OCI-LY7 (cell line): ENCODE data around the gene MBOAT2. TPM values are rescaled to one million over a fixed set of nuclear protein-coding genes. Genes with fewer than 3 reads are reported as not detected.

Experiments
- BruUV-seq: library from RNA; stranded (reverse); fragments of 400-500 nt; replicated peaks from 2 replicates; lab custom pipeline; 2021; lab: Mats Ljungman, UMichigan
- CTCF ChIA-PET: fragments of 300-600 bp; sonication (Branson Sonifier 250); formaldehyde crosslinking; loops from one replicate; lab custom pipeline; 2022; ENCODE audit warnings: antibody characterized with exemption; ENCODE audit not compliant: unreplicated experiment; lab: Charles Lee
- POLR2A ChIA-PET: fragments of 300-600 bp; sonication (Branson Sonifier 250); formaldehyde crosslinking; loops from one replicate; lab custom pipeline; 2022; ENCODE audit warnings: antibody characterized with exemption; lab: Charles Lee
- DNase-seq: peaks from one replicate; pipeline ENCODE4 v3.0.0-alpha.2; 2015; ENCODE audit warnings: low spot score
- H2AFZ ChIP-seq: fragments of 200-600 bp; sonication (generic), shearing (Covaris generic); 2 replicates; pipeline ENCODE4 v1.6.1; 2014; ENCODE audit warnings: mild to moderate bottlenecking, antibody characterized with exemption, low read length, moderate library complexity
- H3K27ac ChIP-seq: fragments of 200-600 bp; sonication (generic); 2 replicates; pipeline ENCODE4 v1.5.1; 2014; ENCODE audit warnings: mixed run types, low read depth, mild to moderate bottlenecking, moderate library complexity, low read length, inconsistent platforms; ENCODE audit not compliant: poor library complexity, severe bottlenecking
- H3K36me3 ChIP-seq: fragments of 200-600 bp; sonication (generic); 2 replicates; pipeline ENCODE4 v1.6.1; 2014; ENCODE audit warnings: mild to moderate bottlenecking, antibody characterized with exemption, low read length, moderate library complexity, mixed read lengths; ENCODE audit not compliant: insufficient read depth
- H3K4me1 ChIP-seq: fragments of 200-600 bp; sonication (generic); 2 replicates; pipeline ENCODE4 v1.5.1; 2014; ENCODE audit warnings: mild to moderate bottlenecking, low read length; ENCODE audit not compliant: insufficient read depth, poor library complexity, severe bottlenecking
- H3K4me2 ChIP-seq: fragments of 200-600 bp; sonication (generic); 2 replicates; pipeline ENCODE4 v1.6.1; 2014; ENCODE audit warnings: mild to moderate bottlenecking, low read length
- H3K4me3 ChIP-seq: fragments of 200-600 bp; sonication (generic); 2 replicates; pipeline ENCODE4 v1.5.1; 2014; ENCODE audit warnings: mild to moderate bottlenecking, low read depth, low read length; ENCODE audit not compliant: poor library complexity, severe bottlenecking
- H3K79me2 ChIP-seq: fragments of 200-600 bp; sonication (generic); 2 replicates; pipeline ENCODE4 v1.6.1; 2016; ENCODE audit warnings: low read depth, mild to moderate bottlenecking, low read length, moderate library complexity, mixed read lengths; ENCODE audit not compliant: insufficient read depth
- H3K9me2 ChIP-seq: fragments of 200-600 bp; sonication (generic); 2 replicates; pipeline ENCODE4 v1.6.1; 2016; ENCODE audit warnings: mild to moderate bottlenecking, low read length, mixed read lengths; ENCODE audit not compliant: insufficient read depth
- H3K9me3 ChIP-seq: fragments of 200-600 bp; sonication (generic); 2 replicates; pipeline ENCODE4 v1.6.1; 2014; ENCODE audit warnings: mild to moderate bottlenecking, mixed run types, low read length, mixed read lengths
- H4K20me1 ChIP-seq: fragments of 200-600 bp; sonication (generic); 2 replicates; pipeline ENCODE4 v1.6.1; 2014; ENCODE audit warnings: mild to moderate bottlenecking, antibody characterized with exemption, low read length, moderate library complexity, mixed read lengths; ENCODE audit not compliant: insufficient read depth
- EZH2phosphoT487 ChIP-seq: fragments of 200-600 bp; sonication (generic); IDR thresholded peaks from 2 replicates; pipeline ENCODE4 v1.6.1; 2018; ENCODE audit warnings: low read depth, borderline replicate concordance, mild to moderate bottlenecking, mixed run types, antibody characterized with exemption, low read length, moderate library complexity, mixed read lengths
- intact Hi-C: fragments of 100-400 bp; cut with micrococcal nuclease; formaldehyde crosslinking; loops from one replicate; pipeline ENCODE4 v1.10.0; 2022; ENCODE audit not compliant: unreplicated experiment
- total RNA-seq, 2 experiments: library from RNA; depleted of rRNA in 1 of 2; stranded (reverse); fragments of >200 nt in 1 of 2; shearing (Covaris generic) in 1 of 2; gene quantifications; 2 replicates each; pipeline ENCODE4 v1.2.3, GENCODE V29; 2014 to 2022
- TF ChIP-seq, protein P1 (sequence below): fragments of 200-600 bp; sonication (generic); conservative IDR thresholded peaks from 2 replicates; pipeline ENCODE4 v1.5.1; 2014; ENCODE audit warnings: mild to moderate bottlenecking, antibody characterized with exemption, low read length, moderate library complexity, mixed read lengths

Gene MBOAT2
- total RNA-seq, 2 experiments from 2014 or later = 0.28 to 0.93 TPM

DNA sequence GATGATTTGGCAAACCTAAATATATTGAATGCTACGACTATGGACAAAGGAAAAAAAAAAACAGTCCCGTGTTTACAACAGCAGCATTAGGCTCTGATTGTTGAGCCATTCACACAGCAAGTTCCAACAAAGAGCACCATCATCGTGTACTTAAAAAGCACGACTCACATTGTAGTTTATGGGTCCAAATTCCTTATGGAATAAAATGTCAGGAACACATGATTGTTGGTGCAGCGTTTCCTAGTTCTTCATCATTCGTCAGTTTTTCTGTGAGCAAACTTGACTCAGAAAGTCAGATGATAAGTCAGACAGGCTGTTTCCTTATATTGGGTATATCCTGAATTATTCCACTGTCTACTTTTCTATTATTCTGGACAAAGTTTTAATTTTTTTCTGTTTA is 156.1 kb downstream of the MBOAT2 start:
- H3K9me3 ChIP-seq = no peaks in the 10 kb centered on the region
- H3K4me3 ChIP-seq = no peak overlapping the region
- H3K9me2 ChIP-seq = no peaks in the 10 kb centered on the region
- no TSS peak for BruUV-seq
- TF ChIP-seq EZH2phosphoT487 = no peak
- TF ChIP-seq, protein P1, sequence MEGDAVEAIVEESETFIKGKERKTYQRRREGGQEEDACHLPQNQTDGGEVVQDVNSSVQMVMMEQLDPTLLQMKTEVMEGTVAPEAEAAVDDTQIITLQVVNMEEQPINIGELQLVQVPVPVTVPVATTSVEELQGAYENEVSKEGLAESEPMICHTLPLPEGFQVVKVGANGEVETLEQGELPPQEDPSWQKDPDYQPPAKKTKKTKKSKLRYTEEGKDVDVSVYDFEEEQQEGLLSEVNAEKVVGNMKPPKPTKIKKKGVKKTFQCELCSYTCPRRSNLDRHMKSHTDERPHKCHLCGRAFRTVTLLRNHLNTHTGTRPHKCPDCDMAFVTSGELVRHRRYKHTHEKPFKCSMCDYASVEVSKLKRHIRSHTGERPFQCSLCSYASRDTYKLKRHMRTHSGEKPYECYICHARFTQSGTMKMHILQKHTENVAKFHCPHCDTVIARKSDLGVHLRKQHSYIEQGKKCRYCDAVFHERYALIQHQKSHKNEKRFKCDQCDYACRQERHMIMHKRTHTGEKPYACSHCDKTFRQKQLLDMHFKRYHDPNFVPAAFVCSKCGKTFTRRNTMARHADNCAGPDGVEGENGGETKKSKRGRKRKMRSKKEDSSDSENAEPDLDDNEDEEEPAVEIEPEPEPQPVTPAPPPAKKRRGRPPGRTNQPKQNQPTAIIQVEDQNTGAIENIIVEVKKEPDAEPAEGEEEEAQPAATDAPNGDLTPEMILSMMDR = no peak
- POLR2A ChIA-PET = interaction anchor here (0.8 kb wide), 1 partner anchor 18 kb away, joined by 3 read pairs; no protein-coding TSS in a partner anchor
- H3K36me3 ChIP-seq = no peaks in the 10 kb centered on the region
- no peaks in the 10 kb centered on the region for H3K4me1 ChIP-seq
- no peaks in the 10 kb centered on the region for H4K20me1 ChIP-seq
- H3K4me2 ChIP-seq = no peak overlapping the region
- CTCF ChIA-PET = no interaction called here
- intact Hi-C loops = no loop called here
- no peak overlapping the region for H3K27ac ChIP-seq
- no peak overlapping the region for H2AFZ ChIP-seq
- no peaks in the 10 kb centered on the region for H3K79me2 ChIP-seq
- DNase-seq = no peak

DNA sequence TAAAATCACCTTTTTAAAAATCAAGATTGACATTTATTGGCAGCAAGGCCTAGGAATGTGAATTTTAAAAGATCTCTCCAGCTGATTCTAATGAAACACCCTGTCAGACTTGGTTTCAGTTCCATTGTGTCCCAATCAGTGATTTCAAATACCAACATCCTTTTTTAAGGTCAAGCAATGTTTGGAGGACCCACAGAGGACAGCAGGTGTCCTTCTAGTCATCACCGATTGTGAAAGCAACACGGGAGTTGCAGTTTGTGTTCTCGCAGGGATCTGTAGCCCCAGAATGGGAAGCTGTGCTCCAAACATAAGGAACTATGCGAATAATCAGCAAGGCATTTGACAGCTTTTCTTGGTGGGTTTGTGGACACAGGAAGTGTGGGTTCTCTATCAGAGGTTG is 161.6 kb downstream of the MBOAT2 start:
- H3K4me3 ChIP-seq = no peak overlapping the region
- intact Hi-C loops = no loop called here
- H3K79me2 ChIP-seq = no peaks in the 10 kb centered on the region
- POLR2A ChIA-PET = interaction anchor here (0.6 kb wide), 1 partner anchor 11 kb away, joined by 5 read pairs; no protein-coding TSS in a partner anchor
- no peaks in the 10 kb centered on the region for H3K4me1 ChIP-seq
- H3K9me3 ChIP-seq = no peaks in the 10 kb centered on the region
- H3K36me3 ChIP-seq = no peaks in the 10 kb centered on the region
- H2AFZ ChIP-seq = no peak overlapping the region
- CTCF ChIA-PET = no interaction called here
- TF ChIP-seq EZH2phosphoT487 = no peak
- TF ChIP-seq, protein P1 = no peak
- no peaks in the 10 kb centered on the region for H3K9me2 ChIP-seq
- H4K20me1 ChIP-seq = no peaks in the 10 kb centered on the region
- BruUV-seq = no TSS peak
- no peak overlapping the region for H3K4me2 ChIP-seq
- no peak overlapping the region for H3K27ac ChIP-seq
- DNase-seq = no peak

DNA sequence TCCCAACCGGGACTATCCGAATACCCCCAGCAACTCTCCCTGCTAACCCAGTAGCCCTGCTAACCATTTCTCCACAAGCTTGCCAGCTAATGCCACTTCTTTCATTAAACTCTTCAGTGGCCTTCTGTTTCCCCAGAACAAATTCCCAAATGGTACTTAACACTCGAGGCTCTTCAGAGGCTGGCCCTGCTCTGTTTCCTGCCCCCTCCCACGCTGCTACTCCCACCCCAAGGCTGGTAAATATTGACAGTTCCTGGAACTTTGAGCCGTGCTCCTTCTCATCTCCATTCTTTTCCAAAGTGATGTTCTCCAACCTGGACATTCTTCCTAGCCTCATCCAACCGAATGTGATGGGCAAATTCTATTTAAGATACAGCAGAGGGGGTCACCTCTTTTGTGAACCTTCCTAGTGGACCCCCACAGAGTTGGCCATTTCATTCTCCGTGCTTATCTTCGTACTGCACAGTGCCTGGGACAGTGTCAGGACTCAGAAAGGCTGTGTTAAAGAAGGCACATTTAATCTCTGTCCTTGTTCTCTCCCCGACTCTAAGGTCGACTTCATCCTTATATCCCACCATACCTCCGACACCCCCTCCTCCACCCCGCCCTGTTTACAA is 162.9 kb downstream of the MBOAT2 start:
- Histone ChIP-seq H3K9me3 (no peaks in the 10 kb centered on the region), H4K20me1 (no peaks in the 10 kb centered on the region), H3K79me2 (no peaks in the 10 kb centered on the region), H3K9me2 (no peaks in the 10 kb centered on the region), H3K4me3 (no peak overlapping the region), H2AFZ (no peak overlapping the region), H3K4me1 (peaks cover 10% of the 10 kb centered on the region), H3K27ac (no peak overlapping the region), H3K36me3 (no peaks in the 10 kb centered on the region), H3K4me2 (no peak overlapping the region)
- POLR2A ChIA-PET = interaction anchor here (1.3 kb wide), 1 partner anchor 30 kb away, joined by 3 read pairs; no protein-coding TSS in a partner anchor
- intact Hi-C loops = no loop called here
- no peak for DNase-seq
- no TSS peak for BruUV-seq
- no peak for TF ChIP-seq EZH2phosphoT487
- TF ChIP-seq, protein P1 = no peak
- CTCF ChIA-PET = no interaction called here
